Nephron progenitor cell (in vitro differentiated cells): ENCODE data around the gene COX6B2.
"Not testable (repeated sequence)": the region's sequence is repeated elsewhere in the genome, so short reads cannot be mapped to it uniquely, and the experiment has no call there.

Source experiments
- DNase-seq: peaks from one replicate; pipeline ENCODE4 v3.0.0; 2021
- H3K27ac Mint-ChIP-seq: 2 replicates; pipeline ENCODE4 v1.8.0; 2021; ENCODE audit warnings: mild to moderate bottlenecking, moderate library complexity, mixed read lengths
- H3K27me3 Mint-ChIP-seq: 2 replicates; pipeline ENCODE4 v1.8.0; 2021; ENCODE audit warnings: mild to moderate bottlenecking, low read depth, mixed read lengths; ENCODE audit not compliant: poor library complexity
- H3K36me3 Mint-ChIP-seq: 2 replicates; pipeline ENCODE4 v1.8.0; 2021; ENCODE audit warnings: low read depth, mixed read lengths
- H3K4me1 Mint-ChIP-seq: 2 replicates; pipeline ENCODE4 v1.8.0; 2021; ENCODE audit warnings: mixed read lengths
- H3K4me3 Mint-ChIP-seq: 2 replicates; pipeline ENCODE4 v1.8.0; 2021; ENCODE audit warnings: mild to moderate bottlenecking, moderate library complexity, mixed read lengths
- H3K9me3 Mint-ChIP-seq: 2 replicates; pipeline ENCODE4 v1.8.0; 2021; ENCODE audit warnings: mild to moderate bottlenecking, moderate library complexity, mixed read lengths
- TF ChIP-seq, protein P1 (sequence below): fragments of 200-600 bp; sonication (generic); IDR thresholded peaks from 2 replicates; pipeline ENCODE4 v1.5.0; 2021; ENCODE audit warnings: antibody characterized with exemption

The COX6B2 gene

DNA sequence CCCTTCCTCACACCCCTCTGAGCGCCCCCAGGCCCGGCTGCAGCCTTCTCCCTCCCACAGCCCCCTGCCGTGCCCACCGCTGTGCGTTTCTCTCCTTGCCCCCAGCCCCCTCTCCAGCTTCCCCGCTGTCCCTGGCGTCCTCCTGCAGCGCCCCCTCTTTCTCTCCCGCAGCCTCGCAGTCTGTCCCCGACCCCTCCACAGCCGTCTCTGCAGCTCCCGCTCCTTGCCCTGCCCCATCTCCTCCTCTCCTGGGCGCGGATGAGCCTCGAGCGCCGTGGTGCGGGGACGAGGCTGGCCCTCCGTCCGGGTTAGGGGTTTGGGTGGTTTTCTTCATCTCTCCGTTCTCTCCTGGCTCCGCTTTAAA lies 13.8 kb downstream of the COX6B2 start:
- Mint-ChIP-seq H3K27me3 (peaks cover 8% of the 10 kb centered on the region), H3K9me3 (no peaks in the 10 kb centered on the region), H3K27ac (peak overlapping the region; percentile 71), H3K36me3 (peaks cover 29% of the 10 kb centered on the region), H3K4me1 (peaks cover 32% of the 10 kb centered on the region), H3K4me3 (peak overlapping the region; percentile 96)
- TF ChIP-seq, protein P1, sequence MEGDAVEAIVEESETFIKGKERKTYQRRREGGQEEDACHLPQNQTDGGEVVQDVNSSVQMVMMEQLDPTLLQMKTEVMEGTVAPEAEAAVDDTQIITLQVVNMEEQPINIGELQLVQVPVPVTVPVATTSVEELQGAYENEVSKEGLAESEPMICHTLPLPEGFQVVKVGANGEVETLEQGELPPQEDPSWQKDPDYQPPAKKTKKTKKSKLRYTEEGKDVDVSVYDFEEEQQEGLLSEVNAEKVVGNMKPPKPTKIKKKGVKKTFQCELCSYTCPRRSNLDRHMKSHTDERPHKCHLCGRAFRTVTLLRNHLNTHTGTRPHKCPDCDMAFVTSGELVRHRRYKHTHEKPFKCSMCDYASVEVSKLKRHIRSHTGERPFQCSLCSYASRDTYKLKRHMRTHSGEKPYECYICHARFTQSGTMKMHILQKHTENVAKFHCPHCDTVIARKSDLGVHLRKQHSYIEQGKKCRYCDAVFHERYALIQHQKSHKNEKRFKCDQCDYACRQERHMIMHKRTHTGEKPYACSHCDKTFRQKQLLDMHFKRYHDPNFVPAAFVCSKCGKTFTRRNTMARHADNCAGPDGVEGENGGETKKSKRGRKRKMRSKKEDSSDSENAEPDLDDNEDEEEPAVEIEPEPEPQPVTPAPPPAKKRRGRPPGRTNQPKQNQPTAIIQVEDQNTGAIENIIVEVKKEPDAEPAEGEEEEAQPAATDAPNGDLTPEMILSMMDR, result no peak
- peak; percentile 47 for DNase-seq

DNA sequence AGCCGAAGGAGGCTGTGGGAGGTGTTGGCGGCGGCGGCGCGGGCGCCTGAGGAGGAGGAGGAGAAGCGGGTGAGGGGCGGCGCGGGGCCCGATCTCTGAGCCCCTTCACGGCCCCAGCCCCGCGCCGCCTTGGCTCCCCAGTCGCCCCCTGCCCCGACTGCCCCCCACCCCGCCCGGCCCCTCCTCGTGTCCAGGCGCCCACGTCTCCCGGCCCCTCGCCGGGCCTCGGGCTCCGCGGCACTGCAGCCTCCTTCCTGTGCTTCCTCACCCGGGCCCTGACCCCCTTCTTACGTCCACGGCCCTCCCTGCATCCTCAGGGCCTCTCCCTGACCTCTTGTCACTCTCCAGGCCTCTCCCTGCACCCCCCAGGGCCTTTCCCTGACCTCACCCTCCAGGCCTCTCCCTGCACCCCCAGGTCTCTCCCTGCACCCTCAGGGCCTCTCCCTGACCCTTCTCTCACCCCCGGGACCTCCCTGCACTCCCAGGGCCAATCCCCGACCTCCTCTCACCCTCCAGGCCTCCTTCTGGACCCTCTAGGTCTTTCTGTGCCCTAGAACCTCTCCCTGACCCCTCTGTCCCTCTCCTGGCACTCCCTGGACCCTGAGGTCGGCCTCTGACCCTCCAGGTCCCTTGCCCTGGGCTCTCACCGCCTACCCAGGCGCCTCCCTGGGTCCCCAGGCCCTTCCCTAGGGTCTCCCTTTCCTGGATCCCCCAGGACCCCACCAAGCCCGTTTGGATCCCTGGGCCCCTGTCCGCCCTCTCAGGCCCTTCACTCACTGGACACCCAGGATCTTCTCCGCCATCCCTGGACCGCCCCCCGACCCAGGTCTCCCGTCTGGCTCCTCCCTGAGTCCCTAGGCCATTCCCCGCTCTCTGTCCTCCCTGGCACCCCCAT lies 14.4 kb downstream of the COX6B2 start:
- Mint-ChIP-seq H3K4me1 (peaks cover 26% of the 10 kb centered on the region), H3K27ac (peak overlapping the region; percentile 100), H3K27me3 (peaks cover 8% of the 10 kb centered on the region), H3K4me3 (peak overlapping the region; percentile 96), H3K9me3 (no peaks in the 10 kb centered on the region), H3K36me3 (peaks cover 24% of the 10 kb centered on the region)
- TF ChIP-seq, protein P1, result no peak
- DNase-seq, result no peak

DNA sequence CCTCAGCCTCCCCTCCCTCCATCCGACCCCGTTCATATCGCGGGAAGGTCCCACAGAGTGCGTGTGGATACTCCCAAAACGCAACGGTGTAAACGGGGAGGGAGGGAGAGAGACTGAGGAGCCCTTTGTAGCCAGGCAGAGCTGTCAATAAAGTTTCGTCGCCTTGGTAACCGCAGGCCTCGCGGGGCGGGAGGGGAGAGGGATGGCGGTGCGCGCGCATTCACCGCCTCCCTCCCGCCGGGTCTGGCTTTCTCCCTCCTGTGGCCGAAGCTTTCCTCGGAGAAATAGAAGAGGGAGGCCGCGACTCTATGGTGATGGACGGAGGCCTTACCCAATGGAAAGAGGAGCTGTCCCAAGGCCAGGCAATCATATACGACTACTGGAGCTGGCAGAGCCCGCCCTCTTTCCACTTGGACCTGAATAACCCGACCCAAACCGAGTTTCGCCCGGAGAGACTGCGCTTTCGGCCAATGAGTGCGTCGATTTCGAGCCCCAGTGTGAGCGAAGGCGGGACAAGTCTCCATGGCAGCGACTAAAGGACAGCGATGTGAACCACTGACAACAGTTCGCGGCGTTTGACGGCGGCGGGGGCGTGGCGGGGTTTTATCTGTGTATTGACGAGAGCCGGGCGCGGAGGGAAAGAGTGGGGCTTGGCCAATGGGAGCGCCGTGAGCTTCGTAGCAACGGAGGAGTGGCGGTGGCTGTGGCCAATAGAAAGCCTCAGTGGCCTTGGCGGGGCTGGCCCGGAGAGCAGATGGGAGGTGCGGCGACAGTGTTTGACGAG lies 15.2 kb downstream of the COX6B2 start, which contains the start of gene KMT5C:
TSS of gene KMT5C (plus strand) at position 772 of the 784 bp plus-strand sequence. CDS start 2,061 bp downstream, outside the sequence.
- peaks cover 20% of the 10 kb centered on the region for H3K4me1 Mint-ChIP-seq
- H3K9me3 Mint-ChIP-seq, result no peaks in the 10 kb centered on the region
- TF ChIP-seq, protein P1, result no peak
- DNase-seq, result peak; percentile 100
- peak within 1 kb of the TSS; percentile 96 for H3K4me3 Mint-ChIP-seq
- H3K36me3 Mint-ChIP-seq, result peaks cover 20% of the 10 kb centered on the region
- peak within 1 kb of the TSS; percentile 100 for H3K27ac Mint-ChIP-seq
- peaks cover 8% of the 10 kb centered on the region for H3K27me3 Mint-ChIP-seq

DNA sequence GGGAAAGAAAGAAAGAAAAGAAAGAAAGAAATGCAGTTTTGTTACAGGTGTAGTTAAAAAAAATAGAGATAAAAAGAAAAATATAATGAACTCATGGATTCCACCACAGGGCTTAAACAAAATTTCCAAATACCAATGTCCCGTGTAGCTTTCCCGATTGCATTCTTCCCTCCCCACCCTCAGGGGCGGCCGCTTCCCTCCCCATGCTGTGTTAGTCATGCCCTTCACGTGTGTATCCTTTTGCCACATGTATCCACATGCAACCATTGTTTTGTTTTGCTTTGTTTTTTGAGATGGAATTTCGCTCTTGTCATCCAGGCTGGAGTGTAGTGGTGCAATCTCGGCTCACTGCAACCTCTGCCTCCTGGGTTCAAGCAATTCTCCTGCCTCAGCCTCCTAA lies 18.4 kb downstream of the COX6B2 start:
- Mint-ChIP-seq H3K9me3 (no peaks in the 10 kb centered on the region), H3K4me3 (no peak overlapping the region), H3K4me1 (peaks cover 13% of the 10 kb centered on the region), H3K27ac (peak overlapping the region; percentile 78), H3K27me3 (peaks cover 14% of the 10 kb centered on the region), H3K36me3 (no peaks in the 10 kb centered on the region)
- DNase-seq, result no peak
- TF ChIP-seq, protein P1, result no peak

DNA sequence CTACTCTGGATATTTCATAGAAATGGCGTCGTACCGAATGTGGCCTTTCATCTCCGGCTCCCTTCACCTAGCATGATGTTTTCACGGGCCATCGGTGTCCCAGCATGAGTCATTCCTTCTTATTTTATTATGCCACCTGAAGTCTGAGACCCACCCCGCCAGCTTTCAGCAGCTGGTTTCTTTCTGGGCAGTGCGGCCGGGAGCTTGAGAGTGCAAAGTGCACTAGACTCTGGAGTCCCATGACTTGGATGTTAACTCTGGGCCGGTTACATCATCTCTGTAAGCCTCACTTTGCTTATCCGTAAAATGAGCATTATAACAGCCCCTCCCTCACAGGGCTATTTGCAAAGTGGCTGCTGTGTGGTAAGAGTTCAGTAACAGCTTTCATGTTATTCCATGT lies 20.6 kb downstream of the COX6B2 start:
- peaks cover 7% of the 10 kb centered on the region for H3K4me1 Mint-ChIP-seq
- TF ChIP-seq, protein P1, result no peak
- H3K4me3 Mint-ChIP-seq, result no peak overlapping the region
- H3K27me3 Mint-ChIP-seq, result peaks cover 25% of the 10 kb centered on the region
- peak overlapping the region; percentile 81 for H3K27ac Mint-ChIP-seq
- H3K36me3 Mint-ChIP-seq, result no peaks in the 10 kb centered on the region
- H3K9me3 Mint-ChIP-seq, result no peaks in the 10 kb centered on the region
- no peak for DNase-seq

DNA sequence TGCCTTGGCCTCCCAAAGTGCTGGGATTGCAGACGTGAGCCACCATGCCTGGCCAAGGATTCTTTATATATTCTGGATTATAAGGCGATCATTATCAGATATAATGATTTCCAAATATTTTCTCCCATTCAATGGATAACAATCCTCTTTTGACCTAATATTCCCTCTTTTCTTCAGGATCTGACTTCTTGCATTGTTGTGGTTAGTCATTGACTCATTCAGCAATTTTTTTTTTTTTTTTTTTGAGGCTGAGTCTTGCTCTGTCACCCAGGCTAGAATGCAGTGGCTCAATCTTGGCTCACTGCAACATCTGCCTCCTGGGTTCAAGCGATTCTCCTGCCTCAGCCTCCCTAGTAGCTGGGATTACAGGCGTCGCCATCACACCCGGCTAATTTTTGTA lies 24.7 kb downstream of the COX6B2 start:
- H3K36me3 Mint-ChIP-seq, H3K9me3 Mint-ChIP-seq, H3K4me3 Mint-ChIP-seq, H3K27ac Mint-ChIP-seq, H3K4me1 Mint-ChIP-seq, DNase-seq: not testable (repeated sequence)
- peaks cover 17% of the 10 kb centered on the region for H3K27me3 Mint-ChIP-seq

DNA sequence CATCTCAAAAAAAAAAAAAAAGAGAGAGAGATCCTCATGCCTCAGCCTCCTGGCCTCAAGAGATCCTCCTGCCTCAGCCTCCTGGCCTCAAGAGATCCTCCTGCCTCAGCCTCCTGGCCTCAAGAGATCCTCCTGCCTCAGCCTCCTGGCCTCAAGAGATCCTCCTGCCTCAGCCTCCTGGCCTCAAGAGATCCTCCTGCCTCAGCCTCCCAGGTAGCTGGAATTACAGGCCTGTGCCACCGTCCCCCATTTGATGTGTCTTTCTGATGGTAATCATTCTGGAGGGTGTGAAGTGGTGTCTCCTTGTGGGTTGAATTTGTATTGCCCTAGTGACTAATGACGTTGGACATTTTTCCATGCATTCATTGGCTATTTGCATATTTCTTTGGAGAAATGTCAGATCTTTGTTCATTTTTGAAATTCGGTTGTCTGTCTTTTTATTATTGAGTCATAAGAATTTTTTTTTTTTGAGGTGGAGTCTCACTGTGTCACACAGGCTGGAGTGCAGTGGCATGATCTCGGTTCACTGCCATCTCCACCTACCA lies 25.7 kb downstream of the COX6B2 start:
- H3K27ac Mint-ChIP-seq, DNase-seq, H3K4me1 Mint-ChIP-seq, H3K4me3 Mint-ChIP-seq, H3K9me3 Mint-ChIP-seq, H3K36me3 Mint-ChIP-seq: not testable (repeated sequence)
- peaks cover 16% of the 10 kb centered on the region for H3K27me3 Mint-ChIP-seq
